Putamen (tissue), 1 donor: ENCODE results near the gene GOLGA2.

ENCODE experiments used
- DNase-seq: peaks from one replicate; pipeline ENCODE4 v3.0.0-alpha.2; 2016; ENCODE audit warnings: low spot score

The GOLGA2 gene

GRCh38 chr9:128213746-128214497 is 61.9 kb downstream of the GOLGA2 start:
- no peak for DNase-seq

DNA sequence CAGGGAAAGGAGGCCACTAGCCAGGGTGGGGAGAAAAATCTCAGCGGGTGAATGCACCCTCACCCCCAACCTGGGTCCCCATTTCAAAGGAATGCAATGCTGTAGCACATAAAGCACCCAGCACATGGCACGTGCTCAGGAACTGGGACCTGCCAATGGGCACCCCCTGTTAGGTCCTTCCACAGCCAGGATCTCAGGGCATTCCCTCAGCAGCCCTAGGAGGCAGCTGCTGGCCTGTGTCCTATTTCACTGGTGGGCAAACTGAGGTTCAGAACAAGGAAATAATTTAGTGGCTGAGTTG is 63.9 kb downstream of the GOLGA2 start:
- DNase-seq = no peak

- no peak for DNase-seq
Observed at GRCh38 chr9:128211186-128211980, 64.4 kb downstream of the GOLGA2 start.

DNA sequence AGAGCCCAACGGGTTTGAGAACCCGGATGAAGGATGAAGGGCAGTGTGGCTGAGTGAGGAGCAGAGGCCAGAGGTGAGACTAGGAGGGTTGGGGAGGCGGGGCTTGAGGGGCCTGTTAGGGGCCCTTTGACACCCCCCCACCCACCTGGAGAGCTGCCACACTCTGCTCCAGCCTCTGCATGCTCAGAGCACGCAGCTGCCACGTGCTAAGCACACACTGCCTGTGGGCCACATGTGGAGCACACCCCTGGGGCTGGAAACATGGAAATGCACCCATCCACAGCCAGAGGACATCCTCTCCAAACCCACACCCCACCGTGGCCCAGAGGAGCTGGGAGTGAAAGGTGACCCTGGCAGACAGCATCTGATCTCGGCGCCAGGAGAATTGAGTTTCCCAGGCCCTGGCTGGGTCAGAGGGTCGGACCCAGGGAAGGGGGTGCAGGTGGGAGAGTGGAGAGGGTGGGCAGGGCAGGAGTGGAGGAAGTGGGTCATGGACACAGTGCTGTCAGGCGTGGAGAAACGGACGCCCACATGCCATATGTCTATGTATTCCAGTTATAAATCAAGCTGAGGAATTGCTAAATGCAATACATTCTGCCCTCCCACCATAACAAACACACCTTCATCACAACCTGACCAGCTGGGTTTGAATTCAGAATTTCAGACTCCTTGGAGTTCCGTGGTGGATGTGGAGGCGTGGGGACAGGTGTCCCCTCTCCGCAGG is 66.7 kb downstream of the GOLGA2 start:
- DNase-seq = no peak

- no peak for DNase-seq
Observed at GRCh38 chr9:128208386-128208785, 67.4 kb downstream of the GOLGA2 start.

DNA sequence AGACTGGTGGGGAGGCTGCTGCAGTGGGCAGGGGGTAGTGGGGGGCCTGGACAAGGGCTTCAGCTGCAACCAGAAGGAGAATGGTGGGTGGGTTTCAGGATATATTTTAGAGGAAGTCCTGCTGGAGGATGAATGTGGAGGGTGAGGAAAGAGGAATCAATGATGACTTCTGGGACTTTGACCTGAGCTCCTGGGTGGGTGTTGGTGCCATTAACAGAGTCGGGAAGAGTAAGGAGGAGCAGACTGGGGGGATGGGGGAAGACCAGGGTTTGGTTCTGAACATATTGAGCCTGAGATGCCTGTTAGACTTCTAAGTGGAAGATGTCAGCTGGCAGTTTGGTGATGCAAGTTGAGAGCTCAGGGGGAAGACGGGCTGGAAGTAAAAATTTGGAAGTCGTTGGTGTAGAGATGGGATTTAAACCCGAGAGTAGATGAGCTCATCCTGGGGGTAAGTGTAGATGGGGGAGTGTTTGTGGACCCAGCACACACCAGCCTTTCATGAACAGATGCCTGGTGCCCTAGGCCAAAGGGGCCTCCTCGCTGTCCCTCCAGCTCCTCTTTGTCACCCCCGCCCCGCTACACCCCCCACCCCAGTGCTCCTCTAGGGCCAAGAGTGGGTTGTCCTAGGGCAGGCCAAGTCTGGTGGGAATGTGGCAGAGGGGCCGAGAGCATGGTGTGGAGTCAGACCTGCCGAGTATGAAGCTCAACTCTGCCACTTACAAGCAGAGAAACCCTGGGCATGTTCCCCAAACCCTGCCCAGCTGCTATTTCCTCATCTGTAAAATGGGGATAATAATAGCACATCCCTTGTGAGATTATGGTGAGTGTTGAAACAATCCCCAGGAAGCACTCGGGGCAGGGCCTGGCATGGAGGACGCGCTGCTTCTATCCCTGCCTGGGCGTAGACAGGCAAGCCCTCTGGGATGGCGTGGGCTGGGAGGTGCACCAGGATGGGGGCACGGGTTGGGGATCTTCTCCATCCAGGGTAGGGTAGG is 68.6 kb downstream of the GOLGA2 start:
- DNase-seq = no peak

DNA sequence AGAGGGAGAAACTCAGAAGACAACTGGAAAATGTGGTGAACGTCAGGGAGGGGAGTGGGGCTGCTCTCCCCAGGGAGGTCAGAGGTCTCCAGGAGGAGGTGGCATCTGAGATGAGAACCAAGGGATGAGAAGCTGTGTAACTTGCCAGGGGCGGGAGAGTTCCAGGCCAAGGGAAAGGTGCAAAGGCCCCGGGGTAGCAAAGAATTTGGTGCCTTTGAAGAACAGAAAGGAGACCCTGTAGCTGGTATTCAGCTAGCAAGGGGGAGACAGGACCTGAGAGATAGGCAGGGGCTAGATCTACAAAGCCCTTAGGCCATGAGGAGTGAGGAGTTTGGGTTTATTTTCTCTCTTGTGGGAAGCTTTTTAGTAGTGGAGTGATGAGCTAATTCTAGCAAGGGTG is 69.3 kb downstream of the GOLGA2 start:
- no peak for DNase-seq
